HG03571 (cell line): ENCODE results near the gene DMRTC2.
A peak's percentile ranks its signal among the peaks of the same experiment; 100 is the strongest.

ENCODE experiments used
- ATAC-seq: cut with Tn5 transposase; IDR thresholded peaks from one replicate; pipeline ENCODE4 v1.9.1; 2021; ENCODE audit not compliant: unreplicated experiment

DMRTC2 gene

DNA sequence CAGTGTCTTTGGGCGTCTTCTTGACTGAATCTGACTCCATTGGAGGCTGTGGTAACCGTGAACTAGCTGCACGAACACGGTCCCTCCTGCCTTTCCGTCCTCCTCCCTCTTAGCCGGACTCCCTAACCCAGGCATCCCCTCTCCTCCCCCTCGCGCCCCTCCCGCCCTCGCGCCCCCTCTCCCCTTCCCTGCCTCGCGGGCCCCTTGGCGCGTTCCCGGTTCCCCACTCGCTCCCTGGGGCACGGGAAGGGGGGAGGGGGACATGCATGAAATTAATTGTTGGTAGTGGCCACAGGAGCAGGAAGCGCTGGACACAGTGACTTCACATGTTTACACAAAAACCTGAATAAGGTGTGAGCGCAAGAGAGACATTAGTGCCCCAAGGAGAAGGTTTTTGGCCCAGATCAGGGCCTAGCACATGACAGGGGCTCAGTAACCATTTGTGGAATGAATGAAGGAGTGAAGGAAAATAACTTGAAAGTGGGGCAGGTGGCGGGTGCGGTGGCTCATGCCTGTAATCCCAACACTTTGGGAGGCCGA, 279 bp downstream of the DMRTC2 start:
- ATAC-seq, result no peak

GRCh38 chr19:41847351-41848105, 2.7 kb downstream of the DMRTC2 start:
- ATAC-seq, result no peak

GRCh38 chr19:41848666-41849065, 3.8 kb downstream of the DMRTC2 start:
- no peak for ATAC-seq

DNA sequence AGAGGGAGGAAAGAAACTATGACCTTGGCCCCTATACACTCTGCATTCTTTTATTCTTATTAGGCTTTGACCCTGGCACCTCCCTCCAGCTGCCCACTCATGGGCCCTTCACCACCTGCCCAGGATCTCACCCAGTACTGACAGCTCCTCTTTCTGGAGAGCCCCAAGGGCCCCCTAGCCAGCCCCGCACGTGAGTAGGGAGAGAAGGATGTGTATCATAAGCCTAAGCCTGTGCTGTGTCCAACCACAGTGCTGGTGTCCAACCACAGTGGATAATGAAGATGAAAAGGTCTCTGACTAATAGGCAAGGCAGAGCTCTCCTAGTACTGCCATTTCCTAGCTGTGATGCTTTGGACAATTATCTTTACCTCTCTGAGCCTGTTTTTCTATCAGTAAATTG, 4.2 kb downstream of the DMRTC2 start:
- no peak for ATAC-seq

DNA sequence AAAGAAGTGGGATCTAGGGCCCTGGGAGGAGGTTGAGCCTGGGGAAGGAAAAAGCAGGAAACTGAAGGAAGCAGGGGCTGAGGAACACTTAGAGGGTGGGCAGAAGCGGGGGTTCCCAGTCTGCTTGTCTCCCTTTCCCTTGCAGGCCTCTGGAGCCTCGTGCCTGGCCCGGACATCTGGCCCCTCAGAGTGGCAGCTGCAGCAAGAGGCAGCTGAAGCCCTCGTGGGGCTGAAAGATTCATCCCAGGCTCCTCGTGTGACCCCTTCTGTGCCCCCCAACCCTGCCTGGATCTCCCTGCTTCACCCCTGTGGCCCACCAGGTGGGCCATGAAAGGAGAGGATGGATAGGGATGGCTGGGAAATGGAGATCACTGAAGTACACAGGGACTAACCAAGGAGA, 5.5 kb downstream of the DMRTC2 start:
- ATAC-seq, result no peak

GRCh38 chr19:41851456-41851855, 6.6 kb downstream of the DMRTC2 start:
- no peak for ATAC-seq

DNA sequence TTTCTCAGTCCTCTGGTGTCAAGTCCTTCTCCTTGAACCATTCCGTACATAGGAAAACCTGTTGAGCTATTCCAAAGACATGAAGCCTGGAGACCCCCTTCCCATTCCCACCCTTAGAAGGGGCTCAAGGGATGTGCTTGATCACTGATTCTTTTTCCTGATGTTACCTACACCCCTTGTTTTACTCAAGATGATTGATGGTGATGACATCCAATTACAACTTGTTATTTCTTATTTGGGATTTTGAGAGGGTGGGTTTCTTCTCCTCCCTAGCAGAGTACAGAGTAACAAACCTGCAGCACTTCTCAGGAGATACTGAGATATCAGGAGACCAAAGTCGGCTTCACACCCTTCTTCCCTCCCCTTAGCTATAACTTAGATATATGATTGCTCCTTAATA, 8.5 kb downstream of the DMRTC2 start:
- ATAC-seq, result no peak

GRCh38 chr19:41853768-41854167, 8.9 kb downstream of the DMRTC2 start:
- no peak for ATAC-seq

DNA sequence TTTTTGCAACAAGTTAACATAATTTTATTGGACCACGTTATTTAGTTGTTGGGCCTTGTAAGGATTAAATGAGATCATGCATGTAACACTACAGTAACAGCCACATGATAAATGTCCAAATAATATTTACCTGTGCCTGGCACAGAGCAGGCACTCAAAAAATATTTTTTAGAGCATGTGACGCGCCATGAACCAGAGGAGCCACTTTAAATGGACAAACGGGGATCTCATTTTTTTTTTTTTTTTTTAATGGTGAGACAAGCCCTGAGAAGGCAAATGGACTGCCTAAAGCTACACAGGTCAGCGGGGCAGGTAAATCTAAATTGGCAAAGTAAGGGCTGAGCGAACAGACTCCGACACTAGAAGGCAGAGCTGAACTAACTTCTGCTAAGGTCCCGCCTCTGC, 14.4 kb downstream of the DMRTC2 start:
- no peak for ATAC-seq

DNA sequence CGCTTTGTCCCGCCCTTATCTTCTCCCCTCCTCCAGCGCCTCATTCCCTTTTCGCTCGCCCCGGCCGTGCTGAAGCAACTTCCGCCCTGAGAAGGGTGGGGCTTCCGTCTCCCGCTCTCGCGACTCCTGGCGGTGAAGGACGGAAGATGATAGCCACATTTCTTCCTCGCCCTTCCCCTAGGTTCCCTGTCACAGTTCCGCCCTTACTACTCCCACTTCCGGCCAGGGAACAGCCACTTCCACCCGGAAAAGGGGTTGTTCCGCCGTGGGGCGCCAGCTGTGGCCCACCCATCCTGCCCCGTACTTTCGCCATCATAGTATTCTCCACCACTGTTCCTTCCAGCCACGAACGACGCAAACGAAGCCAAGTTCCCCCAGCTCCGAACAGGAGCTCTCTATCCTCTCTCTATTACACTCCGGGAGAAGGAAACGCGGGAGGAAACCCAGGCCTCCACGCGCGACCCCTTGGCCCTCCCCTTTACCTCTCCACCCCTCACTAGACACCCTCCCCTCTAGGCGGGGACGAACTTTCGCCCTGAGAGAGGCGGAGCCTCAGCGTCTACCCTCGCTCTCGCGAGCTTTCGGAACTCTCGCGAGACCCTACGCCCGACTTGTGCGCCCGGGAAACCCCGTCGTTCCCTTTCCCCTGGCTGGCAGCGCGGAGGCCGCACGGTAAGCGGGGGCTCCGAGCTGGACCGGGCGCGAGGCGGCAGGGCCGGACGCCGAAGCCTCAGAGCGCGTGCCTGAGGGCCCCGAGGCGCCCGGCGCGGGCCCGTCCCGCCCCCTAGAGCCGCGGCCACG, 15.0 kb downstream of the DMRTC2 start, which contains the start of gene RPS19:
TSS of gene RPS19 (plus strand) at position 638 of the 801 bp plus-strand sequence. CDS start 520 bp downstream, outside the sequence.
- ATAC-seq, result peak; percentile 74

DNA sequence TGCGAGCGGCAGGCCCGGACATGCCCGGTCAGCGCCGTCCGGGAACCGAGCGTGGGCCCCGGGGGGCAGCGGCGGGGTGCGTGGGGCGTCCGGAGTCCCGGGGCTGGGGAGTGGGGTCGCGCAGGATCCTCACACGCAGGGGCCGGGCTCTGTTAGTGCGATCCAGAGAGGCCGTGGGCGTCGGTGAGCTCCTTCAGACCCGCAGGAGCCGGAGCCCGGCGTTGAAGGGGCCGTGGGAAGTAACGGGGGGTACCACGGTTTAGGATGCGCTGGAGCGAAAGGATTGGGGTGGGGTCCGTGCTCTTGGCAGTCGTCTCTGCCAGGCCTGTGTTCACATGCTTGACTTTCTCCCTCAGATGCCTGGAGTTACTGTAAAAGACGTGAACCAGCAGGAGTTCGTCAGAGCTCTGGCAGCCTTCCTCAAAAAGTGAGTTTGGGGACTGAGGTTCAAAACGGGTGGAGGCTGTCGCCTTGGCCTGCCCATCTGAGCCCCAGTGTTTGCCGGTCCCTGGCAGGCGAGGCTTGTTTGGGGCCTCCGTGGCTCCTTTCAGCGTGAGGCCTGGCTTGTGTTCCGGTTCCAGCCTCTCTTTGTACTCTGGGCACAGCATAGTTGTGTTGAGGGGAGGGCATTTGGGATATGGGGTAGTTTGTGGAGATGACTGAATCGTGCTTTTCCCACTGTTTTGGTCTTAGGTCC, 15.7 kb downstream of the DMRTC2 start:
- no peak for ATAC-seq

- ATAC-seq, result no peak
Observed at GRCh38 chr19:41861116-41861768, 16.4 kb downstream of the DMRTC2 start.

DNA sequence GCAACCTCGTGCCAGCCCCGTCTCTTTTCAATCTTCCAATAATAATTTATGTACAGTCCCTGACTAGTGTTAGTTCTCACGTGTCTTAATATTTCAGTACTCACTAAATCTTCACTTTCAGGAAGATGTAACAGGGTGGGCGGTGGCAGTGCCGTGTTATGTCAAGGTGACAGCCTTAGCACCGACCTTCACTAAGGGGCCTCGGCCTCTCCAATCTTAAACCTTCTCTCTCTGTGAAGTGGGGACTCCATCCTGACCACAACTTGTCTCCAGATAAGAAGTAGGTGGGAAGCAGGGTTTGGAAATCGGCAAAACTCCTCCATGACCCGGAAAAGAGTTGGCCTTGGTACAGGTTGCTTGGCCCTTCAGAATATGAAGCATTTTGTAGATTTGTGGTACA, 17.0 kb downstream of the DMRTC2 start:
- no peak for ATAC-seq

GRCh38 chr19:41862445-41862986, 17.7 kb downstream of the DMRTC2 start:
- no peak for ATAC-seq

GRCh38 chr19:41863209-41863931, 18.5 kb downstream of the DMRTC2 start:
- no peak for ATAC-seq

DNA sequence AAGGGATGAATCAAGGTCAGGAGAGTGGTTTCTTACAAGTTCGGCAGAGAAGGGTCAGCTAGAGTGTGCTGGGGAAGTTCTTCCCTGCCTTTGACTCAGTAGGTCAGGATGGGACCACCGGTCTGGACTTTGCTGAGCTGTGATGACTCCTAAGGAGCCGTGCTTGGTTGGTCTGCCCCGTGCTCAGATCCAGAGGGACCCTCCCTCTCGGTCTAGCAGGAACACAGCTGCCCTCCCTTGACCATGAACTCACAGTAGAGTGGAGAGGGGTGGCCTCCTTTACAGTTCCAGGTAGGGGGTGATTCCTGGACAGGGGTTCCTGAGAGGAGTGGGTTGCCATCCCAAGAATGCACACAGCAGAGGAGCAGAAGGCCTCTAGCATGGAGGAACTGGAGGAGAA, 19.5 kb downstream of the DMRTC2 start:
- ATAC-seq, result no peak

GRCh38 chr19:41866284-41866683, 21.4 kb downstream of the DMRTC2 start:
- ATAC-seq, result no peak

DNA sequence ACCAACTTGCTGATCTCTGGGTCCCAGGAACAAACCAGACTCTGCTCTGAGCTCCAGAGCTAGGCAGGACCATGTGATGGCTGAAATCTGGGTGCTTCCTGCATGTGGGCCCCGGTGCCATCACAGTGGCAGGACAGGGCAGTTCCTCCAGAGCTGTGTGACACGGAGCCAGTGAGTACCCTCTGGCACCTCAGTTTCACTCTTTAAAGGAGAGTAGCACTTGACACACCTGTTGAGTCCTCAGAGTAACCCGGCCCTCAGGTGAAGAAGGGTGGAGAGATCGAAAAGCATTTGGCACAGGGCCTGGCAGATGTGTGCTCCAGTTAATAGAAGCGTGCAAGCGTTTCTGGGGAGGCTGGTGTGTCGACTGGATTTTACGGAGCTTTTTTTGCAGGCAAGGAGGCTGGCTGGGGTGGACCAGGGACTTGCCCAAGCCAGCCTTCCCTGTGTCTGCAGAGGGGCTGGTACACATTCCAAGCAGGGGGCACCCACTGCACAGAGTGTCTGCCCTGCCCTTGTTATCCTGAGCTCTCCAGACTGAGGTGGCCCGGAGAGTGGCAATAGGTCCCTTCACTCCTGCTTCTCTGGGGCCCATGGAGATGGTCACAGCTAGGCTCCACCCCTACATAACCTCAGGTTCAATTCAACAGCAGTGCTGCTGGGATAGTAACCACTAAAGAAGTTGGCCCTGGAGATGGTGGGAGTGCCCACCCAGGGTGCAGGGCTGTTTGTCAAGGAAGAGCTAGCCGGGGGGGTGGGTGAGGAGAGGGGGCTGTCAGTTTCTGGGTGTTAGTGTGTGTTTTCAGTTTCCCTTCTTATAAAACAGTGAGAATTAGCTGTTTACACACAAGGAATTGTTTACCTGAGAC, 23.5 kb downstream of the DMRTC2 start:
- ATAC-seq, result no peak

DNA sequence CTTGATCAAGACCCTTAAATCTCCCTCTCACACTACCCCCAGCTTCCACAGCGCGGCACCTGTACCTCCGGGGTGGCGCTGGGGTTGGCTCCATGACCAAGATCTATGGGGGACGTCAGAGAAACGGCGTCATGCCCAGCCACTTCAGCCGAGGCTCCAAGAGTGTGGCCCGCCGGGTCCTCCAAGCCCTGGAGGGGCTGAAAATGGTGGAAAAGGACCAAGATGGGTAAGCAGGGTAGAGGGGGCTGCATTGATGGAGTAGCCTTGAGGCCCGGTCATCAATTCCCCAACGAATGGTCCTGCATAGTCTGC, 24.1 kb downstream of the DMRTC2 start:
- no peak for ATAC-seq
